Neural cell (in vitro differentiated cells): ENCODE measurements around the gene JHY. TPM values are rescaled to one million over a fixed set of nuclear protein-coding genes. Genes with fewer than 3 reads are reported as not detected.

ENCODE experiments used
- H2AFZ ChIP-seq: fragments of 200-600, 300-800 bp; sonication (generic), shearing (Covaris generic); 2 replicates; pipeline ENCODE4 v1.6.0; 2014; ENCODE audit warnings: low read depth, mild to moderate bottlenecking, antibody characterized with exemption, low read length, moderate library complexity
- H3F3A ChIP-seq: fragments of 200-600 bp; shearing (Covaris generic); 2 replicates; pipeline ENCODE4 v1.6.1; 2016; ENCODE audit warnings: mild to moderate bottlenecking, moderate library complexity, mixed read lengths, antibody characterized with exemption, low read length; ENCODE audit not compliant: insufficient read depth, poor library complexity, severe bottlenecking
- H3K27ac ChIP-seq: fragments of 200-600, 300-800 bp; sonication (generic), shearing (Covaris generic); 2 replicates; pipeline ENCODE4 v1.5.1; 2014; ENCODE audit warnings: mild to moderate bottlenecking, low read length, moderate library complexity
- H3K27me3 ChIP-seq: fragments of 300-800, 200-600 bp; sonication (generic), shearing (Covaris generic); 2 replicates; pipeline ENCODE4 v1.6.0; 2014; ENCODE audit warnings: mild to moderate bottlenecking, low read depth, low read length, moderate library complexity; ENCODE audit not compliant: insufficient read depth
- H3K36me3 ChIP-seq: fragments of 300-800, 200-600 bp; sonication (generic), shearing (Covaris generic); 2 replicates; pipeline ENCODE4 v1.5.1; 2014; ENCODE audit warnings: mild to moderate bottlenecking, antibody characterized with exemption, low read length, moderate library complexity; ENCODE audit not compliant: insufficient read depth
- H3K4me2 ChIP-seq: fragments of 300-800, 200-600 bp; sonication (generic), shearing (Covaris generic); 2 replicates; pipeline ENCODE4 v1.6.0; 2014; ENCODE audit warnings: mild to moderate bottlenecking, low read length
- H3K4me3 ChIP-seq: fragments of 300-800, 200-600 bp; sonication (generic), shearing (Covaris generic); 2 replicates; pipeline ENCODE4 v1.5.1; 2014; ENCODE audit warnings: mild to moderate bottlenecking, low read length, moderate library complexity
- H3K79me2 ChIP-seq: fragments of 200-600 bp; shearing (Covaris generic); replicated peaks from 2 replicates; pipeline ENCODE4 v1.6.0; 2014; ENCODE audit warnings: mild to moderate bottlenecking, low read length, moderate library complexity; ENCODE audit not compliant: insufficient read depth
- H3K9ac ChIP-seq: fragments of 300-800, 200-600 bp; sonication (generic), shearing (Covaris generic); 2 replicates; pipeline ENCODE4 v1.6.1; 2016; ENCODE audit warnings: mild to moderate bottlenecking, low read length, mixed read lengths
- H3K9me2 ChIP-seq: fragments of 200-600 bp; shearing (Covaris generic); 2 replicates; pipeline ENCODE4 v1.6.1; 2016; ENCODE audit warnings: mild to moderate bottlenecking, low read length, mixed read lengths; ENCODE audit not compliant: insufficient read depth
- H3K9me3 ChIP-seq: fragments of 200-600, 300-800 bp; sonication (generic), shearing (Covaris generic); 2 replicates; pipeline ENCODE4 v1.6.1; 2016; ENCODE audit warnings: mild to moderate bottlenecking, mixed run types, low read length, moderate library complexity, mixed read lengths
- H4K20me1 ChIP-seq: fragments of 200-600 bp; shearing (Covaris generic); 2 replicates; pipeline ENCODE4 v1.6.1; 2016; ENCODE audit warnings: mild to moderate bottlenecking, mixed run types; ENCODE audit not compliant: insufficient read depth
- CTCF ChIP-seq: fragments of 450-650 bp; IDR thresholded peaks from 2 replicates; pipeline ENCODE4 v1.5.1; 2014; ENCODE audit warnings: antibody characterized with exemption, mild to moderate bottlenecking, moderate library complexity; ENCODE audit not compliant: poor library complexity, severe bottlenecking
- EP300 ChIP-seq: fragments of 450-650 bp; conservative IDR thresholded peaks from 2 replicates; pipeline ENCODE4 v1.6.1; 2014; ENCODE audit warnings: antibody characterized with exemption, mild to moderate bottlenecking, moderate library complexity; ENCODE audit not compliant: poor library complexity, severe bottlenecking
- EZH2 ChIP-seq: fragments of 200-600, 300-800 bp; shearing (Covaris generic), sonication (generic); IDR thresholded peaks from 2 replicates; pipeline ENCODE4 v1.6.1; 2014; ENCODE audit warnings: antibody characterized with exemption, low read length, borderline replicate concordance, mild to moderate bottlenecking; ENCODE audit not compliant: insufficient read depth, poor library complexity, severe bottlenecking
- MXI1 ChIP-seq: fragments of 450-650 bp; conservative IDR thresholded peaks from 2 replicates; pipeline ENCODE4 v1.6.1; 2014; ENCODE audit warnings: antibody characterized with exemption, mild to moderate bottlenecking; ENCODE audit not compliant: poor library complexity, severe bottlenecking
- POLR2AphosphoS5 ChIP-seq: IDR thresholded peaks from 2 replicates; pipeline ENCODE4 v1.6.1; 2012
- RAD21 ChIP-seq: fragments of 450-650 bp; conservative IDR thresholded peaks from 2 replicates; pipeline ENCODE4 v1.6.1; 2014; ENCODE audit warnings: antibody characterized with exemption, mild to moderate bottlenecking, moderate library complexity
- SMC3 ChIP-seq: fragments of 450-650 bp; conservative IDR thresholded peaks from 2 replicates; pipeline ENCODE4 v1.6.1; 2014; ENCODE audit warnings: antibody characterized with exemption, mild to moderate bottlenecking, moderate library complexity; ENCODE audit not compliant: poor library complexity
- TAF1 ChIP-seq: IDR thresholded peaks from 2 replicates; pipeline ENCODE4 v1.6.1; 2012; ENCODE audit warnings: low read depth
- polyA plus RNA-seq: library from polyadenylated mRNA; depleted of rRNA; stranded (reverse); fragments of >200 nt; gene quantifications from 2 replicates; pipeline ENCODE4 v1.2.3, GENCODE V29; 2014
- TF ChIP-seq, protein P1 (sequence below): IDR thresholded peaks from 2 replicates; pipeline ENCODE4 v1.6.1; 2012; ENCODE audit warnings: borderline replicate concordance

Gene JHY
- polyA plus RNA-seq, 1 donor from 2014 or later, result 0.37 TPM

DNA sequence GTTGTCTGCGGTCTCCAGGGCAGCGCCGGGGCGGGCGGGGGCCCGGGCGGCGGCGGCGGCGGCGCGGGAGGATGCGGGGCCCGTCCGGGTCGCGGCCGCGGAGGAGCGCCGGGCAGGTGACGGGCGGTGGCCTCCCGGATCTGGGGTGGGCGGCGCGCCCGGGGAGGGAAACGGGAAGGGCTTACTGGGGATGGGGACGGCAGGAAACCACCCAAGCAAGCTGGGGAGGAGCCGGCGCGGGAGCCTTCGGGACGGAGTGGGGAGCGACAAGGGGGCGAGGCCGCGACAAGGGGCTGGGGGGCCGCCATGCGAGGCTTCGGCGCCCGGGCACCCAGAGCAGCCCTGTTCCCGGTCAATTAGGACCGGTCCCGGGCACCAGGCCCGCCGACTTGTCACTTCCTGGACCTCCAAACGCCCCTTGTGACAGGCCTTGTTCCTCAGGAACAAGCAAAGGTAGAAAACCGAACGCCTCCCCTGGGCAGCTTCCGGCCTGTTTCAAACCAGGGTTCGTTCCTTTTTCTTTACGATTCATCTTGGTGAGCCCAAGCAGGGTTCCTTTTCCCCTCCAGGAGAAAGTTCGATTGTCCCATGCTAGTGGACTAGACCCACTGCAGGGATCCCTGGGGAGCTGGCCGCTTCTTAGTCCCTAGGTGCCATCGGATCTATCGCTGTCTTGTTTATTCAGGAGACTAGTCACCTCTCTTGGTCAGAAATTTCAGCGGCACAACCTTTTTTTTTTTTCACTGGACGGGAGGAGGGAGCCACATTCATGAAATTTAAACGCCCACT is 492 bp downstream of the JHY start:
- Histone ChIP-seq H3K9me2 (no peaks in the 10 kb centered on the region), H4K20me1 (no peaks in the 10 kb centered on the region), H3K36me3 (no peaks in the 10 kb centered on the region), H3K27ac (no peak overlapping the region), H3K9me3 (no peaks in the 10 kb centered on the region), H3K79me2 (no peaks in the 10 kb centered on the region), H3K9ac (peak overlapping the region; percentile 54), H3F3A (no peaks in the 10 kb centered on the region), H3K4me2 (no peak overlapping the region), H2AFZ (no peak overlapping the region), H3K27me3 (peaks cover 25% of the 10 kb centered on the region), H3K4me3 (peak overlapping the region; percentile 68)
- TF ChIP-seq MXI1 (no peak), TAF1 (peak; percentile 7)

- Histone ChIP-seq H2AFZ (no peak overlapping the region), H3K27me3 (peaks cover 25% of the 10 kb centered on the region), H3K4me3 (peak overlapping the region; percentile 68), H3K79me2 (no peaks in the 10 kb centered on the region), H3F3A (no peaks in the 10 kb centered on the region), H3K9me2 (no peaks in the 10 kb centered on the region), H3K9ac (no peak overlapping the region), H3K27ac (no peak overlapping the region), H3K4me2 (no peak overlapping the region), H3K9me3 (no peaks in the 10 kb centered on the region), H4K20me1 (no peaks in the 10 kb centered on the region), H3K36me3 (no peaks in the 10 kb centered on the region)
- TF ChIP-seq POLR2AphosphoS5, result no peak
- TF ChIP-seq, protein P1, sequence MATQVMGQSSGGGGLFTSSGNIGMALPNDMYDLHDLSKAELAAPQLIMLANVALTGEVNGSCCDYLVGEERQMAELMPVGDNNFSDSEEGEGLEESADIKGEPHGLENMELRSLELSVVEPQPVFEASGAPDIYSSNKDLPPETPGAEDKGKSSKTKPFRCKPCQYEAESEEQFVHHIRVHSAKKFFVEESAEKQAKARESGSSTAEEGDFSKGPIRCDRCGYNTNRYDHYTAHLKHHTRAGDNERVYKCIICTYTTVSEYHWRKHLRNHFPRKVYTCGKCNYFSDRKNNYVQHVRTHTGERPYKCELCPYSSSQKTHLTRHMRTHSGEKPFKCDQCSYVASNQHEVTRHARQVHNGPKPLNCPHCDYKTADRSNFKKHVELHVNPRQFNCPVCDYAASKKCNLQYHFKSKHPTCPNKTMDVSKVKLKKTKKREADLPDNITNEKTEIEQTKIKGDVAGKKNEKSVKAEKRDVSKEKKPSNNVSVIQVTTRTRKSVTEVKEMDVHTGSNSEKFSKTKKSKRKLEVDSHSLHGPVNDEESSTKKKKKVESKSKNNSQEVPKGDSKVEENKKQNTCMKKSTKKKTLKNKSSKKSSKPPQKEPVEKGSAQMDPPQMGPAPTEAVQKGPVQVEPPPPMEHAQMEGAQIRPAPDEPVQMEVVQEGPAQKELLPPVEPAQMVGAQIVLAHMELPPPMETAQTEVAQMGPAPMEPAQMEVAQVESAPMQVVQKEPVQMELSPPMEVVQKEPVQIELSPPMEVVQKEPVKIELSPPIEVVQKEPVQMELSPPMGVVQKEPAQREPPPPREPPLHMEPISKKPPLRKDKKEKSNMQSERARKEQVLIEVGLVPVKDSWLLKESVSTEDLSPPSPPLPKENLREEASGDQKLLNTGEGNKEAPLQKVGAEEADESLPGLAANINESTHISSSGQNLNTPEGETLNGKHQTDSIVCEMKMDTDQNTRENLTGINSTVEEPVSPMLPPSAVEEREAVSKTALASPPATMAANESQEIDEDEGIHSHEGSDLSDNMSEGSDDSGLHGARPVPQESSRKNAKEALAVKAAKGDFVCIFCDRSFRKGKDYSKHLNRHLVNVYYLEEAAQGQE, result no peak
- TF ChIP-seq SMC3, result no peak
- TF ChIP-seq MXI1, result no peak
- no peak for TF ChIP-seq CTCF
- no peak for TF ChIP-seq RAD21
- no peak for TF ChIP-seq TAF1
- TF ChIP-seq EP300, result no peak
- TF ChIP-seq EZH2, result no peak
These were observed 1.1 kb downstream of the JHY start for GRCh38 chr11:122883646-122883979.
